AG04449 (cell line): ENCODE measurements around the gene STC2.

ENCODE experiments used
- CTCF ChIA-PET: fragments of 350-600 bp; formaldehyde crosslinking; extraction: SDS; loops from one replicate; lab custom pipeline; 2021; ENCODE audit warnings: antibody characterized with exemption; lab: Yijun Ruan, JAX
- POLR2A ChIA-PET: fragments of 400-600, 350-600 bp; formaldehyde crosslinking; extraction: SDS; loops from one replicate; lab custom pipeline; 2020; ENCODE audit warnings: antibody characterized with exemption, inconsistent platforms; lab: Yijun Ruan, JAX
- DNase-seq: peaks from one replicate; pipeline ENCODE4 v3.0.0-alpha.2; 2010; ENCODE audit warnings: low read depth, low spot score
- H3K4me3 ChIP-seq: 2 replicates; pipeline ENCODE4 v1.5.1; 2011; ENCODE audit warnings: low read depth, mild to moderate bottlenecking, control low read depth, low read length
- TF ChIP-seq, protein P1 (sequence below): IDR thresholded peaks from one replicate; pipeline ENCODE4 v1.5.1; 2011; ENCODE audit warnings: mild to moderate bottlenecking, moderate library complexity, low read length, control low read depth, inconsistent platforms; ENCODE audit not compliant: insufficient read depth; ENCODE audit errors: missing control alignments

Gene STC2

DNA sequence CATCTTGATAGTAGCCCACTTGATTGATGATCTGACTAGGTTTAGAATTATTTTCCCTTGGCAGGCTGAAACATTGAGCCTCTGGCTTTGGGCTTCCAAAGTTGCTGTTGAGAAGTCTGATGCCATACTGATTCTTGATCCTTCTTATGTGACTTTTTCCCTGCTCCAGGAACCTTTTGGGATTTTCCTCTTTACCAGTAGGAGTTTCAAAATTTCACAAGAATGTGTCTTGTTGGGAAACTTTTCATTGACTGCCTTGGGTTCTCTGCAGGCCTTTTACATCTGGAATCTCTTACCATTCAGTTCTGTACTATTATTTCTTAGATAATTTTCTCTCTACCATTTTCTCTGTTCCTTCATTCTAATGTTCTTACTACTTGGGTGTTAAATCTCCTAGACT, 20.0 kb downstream of the STC2 start:
- TF ChIP-seq, protein P1, sequence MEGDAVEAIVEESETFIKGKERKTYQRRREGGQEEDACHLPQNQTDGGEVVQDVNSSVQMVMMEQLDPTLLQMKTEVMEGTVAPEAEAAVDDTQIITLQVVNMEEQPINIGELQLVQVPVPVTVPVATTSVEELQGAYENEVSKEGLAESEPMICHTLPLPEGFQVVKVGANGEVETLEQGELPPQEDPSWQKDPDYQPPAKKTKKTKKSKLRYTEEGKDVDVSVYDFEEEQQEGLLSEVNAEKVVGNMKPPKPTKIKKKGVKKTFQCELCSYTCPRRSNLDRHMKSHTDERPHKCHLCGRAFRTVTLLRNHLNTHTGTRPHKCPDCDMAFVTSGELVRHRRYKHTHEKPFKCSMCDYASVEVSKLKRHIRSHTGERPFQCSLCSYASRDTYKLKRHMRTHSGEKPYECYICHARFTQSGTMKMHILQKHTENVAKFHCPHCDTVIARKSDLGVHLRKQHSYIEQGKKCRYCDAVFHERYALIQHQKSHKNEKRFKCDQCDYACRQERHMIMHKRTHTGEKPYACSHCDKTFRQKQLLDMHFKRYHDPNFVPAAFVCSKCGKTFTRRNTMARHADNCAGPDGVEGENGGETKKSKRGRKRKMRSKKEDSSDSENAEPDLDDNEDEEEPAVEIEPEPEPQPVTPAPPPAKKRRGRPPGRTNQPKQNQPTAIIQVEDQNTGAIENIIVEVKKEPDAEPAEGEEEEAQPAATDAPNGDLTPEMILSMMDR: no peak
- CTCF ChIA-PET: interaction anchor here (5.7 kb wide), 1 partner anchor 14 kb away, joined by 60 read pairs; no protein-coding TSS in a partner anchor
- H3K4me3 ChIP-seq: no peak overlapping the region
- POLR2A ChIA-PET: no interaction called here
- no peak for DNase-seq

DNA sequence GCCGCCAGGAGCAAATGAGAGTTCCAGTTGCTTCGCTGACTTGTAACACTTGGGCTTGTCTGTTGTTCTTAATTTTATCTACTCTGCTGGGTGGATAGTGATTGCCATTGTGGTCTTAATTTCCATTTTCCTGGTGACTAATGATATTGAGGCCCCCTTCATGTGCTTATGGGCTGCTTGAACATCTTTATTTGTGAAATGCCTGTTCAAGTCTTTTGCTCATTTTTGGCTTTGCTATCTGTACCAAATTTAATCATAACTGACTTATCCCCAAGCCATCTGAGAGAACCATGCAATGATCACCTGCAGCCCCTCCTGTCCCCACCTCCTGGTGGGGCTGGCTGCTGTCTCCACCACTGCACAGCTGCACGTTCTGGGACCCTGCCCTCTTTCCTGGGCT, 20.5 kb downstream of the STC2 start:
- TF ChIP-seq, protein P1: no peak
- DNase-seq: no peak
- ChIA-PET CTCF (no interaction called here), POLR2A (no interaction called here)
- H3K4me3 ChIP-seq: no peak overlapping the region

DNA sequence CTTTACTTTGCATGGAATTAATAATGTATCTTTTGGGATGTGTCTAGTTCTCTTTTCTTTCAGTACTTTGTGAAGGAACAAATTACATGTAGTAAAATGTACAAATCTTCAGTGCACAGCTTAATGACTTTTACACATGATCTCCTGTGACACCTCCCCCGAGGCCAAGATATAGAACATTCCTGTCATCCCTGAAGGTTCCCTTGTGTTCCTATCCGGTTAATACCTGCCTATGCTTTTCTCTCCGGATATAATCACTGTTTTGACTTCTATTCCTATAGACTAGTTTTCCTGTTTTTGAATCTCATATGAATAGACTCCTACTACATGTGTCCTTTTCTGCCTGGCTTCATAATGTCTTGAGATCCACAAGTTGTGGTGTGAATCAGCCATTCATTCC, 21.5 kb downstream of the STC2 start:
- CTCF ChIA-PET: interaction anchor here (1.0 to 5.7 kb wide), 4 partner anchors 10 to 273 kb away, joined by 3 to 58 read pairs (median 4); no protein-coding TSS in a partner anchor

DNA sequence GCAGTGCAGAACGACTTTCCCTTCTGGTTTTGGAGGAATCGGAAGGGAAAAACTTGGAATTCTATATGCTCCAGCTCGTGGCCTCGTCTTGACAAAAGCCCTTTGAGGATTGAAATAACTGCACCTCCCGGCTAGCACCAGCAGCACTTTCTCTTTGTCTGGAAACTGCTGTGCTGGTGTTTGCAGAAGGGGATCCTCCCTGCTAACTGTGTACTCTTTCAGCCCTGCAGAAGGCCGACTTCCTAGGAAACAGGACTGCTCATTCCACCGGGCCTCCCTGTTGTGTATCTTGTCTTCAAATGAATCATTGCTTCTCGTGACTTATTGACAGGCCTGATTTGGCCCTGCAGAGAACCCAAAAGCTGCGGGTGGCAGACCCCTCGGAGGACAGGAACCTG, 23.6 kb downstream of the STC2 start:
- TF ChIP-seq, protein P1: no peak
- H3K4me3 ChIP-seq: no peak overlapping the region
- DNase-seq: no peak
- ChIA-PET CTCF (interaction anchor here (0.9 to 5.7 kb wide), 5 partner anchors 11 to 597 kb away, joined by 3 to 58 read pairs (median 11); no protein-coding TSS in a partner anchor), POLR2A (no interaction called here)

More for the DNA sequence above, 21.5 kb downstream of the STC2 start:
- POLR2A ChIA-PET: no interaction called here
- DNase-seq: no peak
- TF ChIP-seq, protein P1: no peak
- no peak overlapping the region for H3K4me3 ChIP-seq

DNA sequence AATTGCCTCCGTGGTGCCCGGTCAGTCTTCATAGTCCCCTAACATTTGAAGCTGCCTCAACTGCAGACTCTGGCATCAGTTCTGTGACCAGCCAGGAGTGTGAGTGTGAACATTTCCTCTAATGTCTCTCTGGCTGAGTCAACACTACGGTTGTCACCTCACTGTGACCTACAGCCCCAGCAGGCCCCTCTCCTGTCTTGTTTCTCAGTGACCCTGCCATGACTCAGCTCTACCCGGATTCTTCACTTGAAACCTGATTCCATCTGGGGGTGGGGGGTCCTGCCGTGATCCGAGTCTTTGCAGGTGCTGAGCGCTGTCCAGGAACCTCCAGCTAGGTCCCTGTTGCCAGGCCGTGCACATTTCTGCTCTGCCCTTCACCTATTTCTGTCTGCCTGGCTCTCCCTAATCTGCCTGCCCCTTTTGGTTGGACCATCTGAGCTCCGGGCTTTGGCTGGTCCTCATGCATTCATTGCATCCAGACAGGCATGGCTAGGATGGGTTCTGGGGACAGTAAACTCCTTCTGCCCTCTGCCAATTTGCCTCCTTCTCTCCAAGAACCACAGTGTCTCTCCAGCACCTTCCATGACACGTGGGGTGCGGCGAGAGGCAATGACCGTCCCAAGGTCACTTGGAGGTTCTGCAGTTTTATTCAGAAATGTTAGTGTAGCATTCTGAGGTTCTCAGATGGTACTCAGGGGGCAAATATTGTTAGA, 24.2 kb downstream of the STC2 start:
- CTCF ChIA-PET: interaction anchor here (0.8 to 5.7 kb wide), 6 partner anchors 11 to 597 kb away, joined by 3 to 58 read pairs (median 8); no protein-coding TSS in a partner anchor
- DNase-seq: no peak
- H3K4me3 ChIP-seq: no peak overlapping the region
- POLR2A ChIA-PET: no interaction called here
- TF ChIP-seq, protein P1: no peak

DNA sequence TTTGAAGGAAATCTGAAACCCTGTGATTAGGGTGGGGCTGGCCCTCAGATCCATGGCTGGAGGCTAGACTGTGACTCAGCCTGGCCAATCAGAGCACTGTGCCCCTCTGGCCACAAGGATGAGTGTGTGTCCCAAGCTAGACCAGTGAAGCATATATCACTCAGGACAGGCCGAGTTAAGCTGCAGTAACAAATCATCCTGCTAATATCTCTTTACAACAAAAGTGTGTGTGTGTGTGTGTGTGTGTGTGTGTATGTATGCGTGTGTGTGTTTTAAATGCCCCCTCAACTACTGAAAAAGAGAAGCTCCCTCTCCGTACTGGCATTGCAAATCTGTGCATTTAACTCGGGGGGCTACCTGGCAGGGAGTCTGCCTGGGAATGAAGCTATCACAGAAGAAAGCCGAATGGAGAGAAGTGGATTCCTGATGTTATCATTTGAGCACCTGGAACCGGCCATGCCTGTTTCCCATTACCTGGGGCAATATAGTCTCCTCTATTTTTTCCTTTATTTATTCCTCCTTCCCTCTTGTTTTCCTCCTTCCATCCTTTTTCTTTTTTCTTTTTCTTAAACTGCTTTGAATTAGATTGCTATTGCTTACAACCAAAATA, 25.6 kb downstream of the STC2 start:
- no peak for DNase-seq
- CTCF ChIA-PET: interaction anchor here (0.7 to 5.7 kb wide), 7 partner anchors 9 to 1015 kb away, joined by 4 to 58 read pairs (median 5); no protein-coding TSS in a partner anchor
- POLR2A ChIA-PET: interaction anchor here (0.8 kb wide), 1 partner anchor 27 kb away, joined by 3 read pairs; no protein-coding TSS in a partner anchor

More for the DNA sequence above, 25.6 kb downstream of the STC2 start:
- TF ChIP-seq, protein P1: no peak
- no peak overlapping the region for H3K4me3 ChIP-seq
